B cell (primary cell): ENCODE data around the gene MAP3K14. TPM values are rescaled to one million over a fixed set of nuclear protein-coding genes. Genes with fewer than 3 reads are reported as not detected.

ENCODE experiments used
- ATAC-seq: fragments of 200-7000 bp; cut with Tn5 transposase; one replicate; pipeline ENCODE4 v1.10.0; 2021; ENCODE audit warnings: low read depth, mild to moderate bottlenecking, moderate number of reproducible peaks, moderate library complexity
- CTCF ChIA-PET: fragments of 350-600 bp; sonication (Branson Sonifier 250); formaldehyde crosslinking; loops from one replicate; lab custom pipeline; 2021; ENCODE audit warnings: antibody characterized with exemption, inconsistent platforms; lab: Charles Lee
- POLR2A ChIA-PET: fragments of 350-600 bp; sonication (Branson Sonifier 250); formaldehyde crosslinking; loops from one replicate; lab custom pipeline; 2021; ENCODE audit warnings: antibody characterized with exemption; lab: Charles Lee
- DNase-seq: peaks from one replicate; pipeline ENCODE4 v3.0.0; 2013
- H2AFZ ChIP-seq: 2 replicates; pipeline ENCODE4 v1.6.1; 2012; ENCODE audit warnings: mild to moderate bottlenecking, low read depth, low read length; ENCODE audit not compliant: insufficient read depth, poor library complexity, severe bottlenecking
- H3K27ac ChIP-seq, 2 donors: 1 replicate in 1 of 2; 2 replicates in 1 of 2; pipeline ENCODE4 v1.5.1; 2012 to 2013; ENCODE audit warnings: low read length in 2 of 2, mild to moderate bottlenecking in 2 of 2, moderate library complexity in 1 of 2
- H3K27me3 ChIP-seq, 4 experiments: fragments of 200-600 bp in 1 of 4; sonication (generic) in 1 of 4; replicated peaks in 1 of 4; 1 replicate in 2 of 4; 2 replicates in 2 of 4; pipeline versions ENCODE4 v1.6.1 to v1.7.0; 2013 to 2016; ENCODE audit warnings: low read length in 3 of 4, mild to moderate bottlenecking in 2 of 4, mixed read lengths in 1 of 4, moderate library complexity in 1 of 4; ENCODE audit not compliant: insufficient read depth in 4 of 4, control insufficient read depth in 3 of 4; ENCODE audit errors: control extremely low read depth in 1 of 4
- H3K36me3 ChIP-seq, 2 experiments: replicated peaks in 1 of 2; 1 replicate in 1 of 2; 2 replicates in 1 of 2; pipeline versions ENCODE4 v1.6.1 to v1.7.1; 2013; ENCODE audit warnings: low read length in 1 of 2; ENCODE audit not compliant: insufficient read depth in 2 of 2, control insufficient read depth in 1 of 2; ENCODE audit errors: control extremely low read depth in 1 of 2, extremely low read depth in 1 of 2
- H3K4me1 ChIP-seq, 2 donors: fragments of 200-600 bp in 1 of 2; sonication (generic) in 1 of 2; 1 replicate in 1 of 2; 2 replicates in 1 of 2; pipeline versions ENCODE4 v1.5.1 to v1.6.1; 2013 to 2017; ENCODE audit warnings: low read length in 2 of 2; ENCODE audit not compliant: control insufficient read depth in 2 of 2, insufficient read depth in 2 of 2
- H3K4me2 ChIP-seq: replicated peaks from 2 replicates; pipeline ENCODE3; 2012; ENCODE audit warnings: mild to moderate bottlenecking, low read depth, low read length; ENCODE audit not compliant: poor library complexity, severe bottlenecking
- H3K4me3 ChIP-seq, 5 experiments: fragments of 200-600 bp in 1 of 5; sonication (generic) in 1 of 5; 1 replicate in 3 of 5; 2 replicates in 2 of 5; pipeline versions ENCODE4 v1.5.1 to v1.7.0; 2011 to 2016; ENCODE audit warnings: low read length in 4 of 5, mild to moderate bottlenecking in 4 of 5, low read depth in 2 of 5, control low read depth in 1 of 5, moderate library complexity in 1 of 5; ENCODE audit not compliant: insufficient read depth in 1 of 5; ENCODE audit errors: control extremely low read depth in 1 of 5, extremely low read depth in 1 of 5
- H3K79me2 ChIP-seq: fragments of 200-600 bp; sonication (generic); one replicate; pipeline ENCODE4 v1.6.0; 2016; ENCODE audit warnings: low read length; ENCODE audit not compliant: control insufficient read depth, insufficient read depth
- H3K9ac ChIP-seq: fragments of 200-600 bp; sonication (generic); 2 replicates; pipeline ENCODE4 v1.6.1; 2017; ENCODE audit warnings: mild to moderate bottlenecking, low read length, moderate library complexity
- H3K9me3 ChIP-seq, 3 donors: one replicate each; pipeline versions ENCODE4 v1.6.1 to v1.7.1; 2013; ENCODE audit warnings: low read length in 2 of 3; ENCODE audit not compliant: control insufficient read depth in 2 of 3, insufficient read depth in 1 of 3; ENCODE audit errors: control extremely low read depth in 1 of 3
- H4K20me1 ChIP-seq: 2 replicates; pipeline ENCODE4 v1.6.0; 2012; ENCODE audit warnings: mild to moderate bottlenecking, low read length; ENCODE audit not compliant: insufficient read depth, control insufficient read depth, poor library complexity, severe bottlenecking
- H3K27ac Mint-ChIP-seq: one replicate; pipeline ENCODE4 v1.8.0; 2021; ENCODE audit warnings: mixed read lengths
- H3K27me3 Mint-ChIP-seq: one replicate; pipeline ENCODE4 v1.8.0; 2021; ENCODE audit warnings: mixed read lengths
- H3K4me1 Mint-ChIP-seq: one replicate; pipeline ENCODE4 v1.8.0; 2021; ENCODE audit warnings: mixed read lengths
- H3K4me3 Mint-ChIP-seq: one replicate; pipeline ENCODE4 v1.8.0; 2021; ENCODE audit warnings: mixed read lengths
- H3K9me3 Mint-ChIP-seq: one replicate; pipeline ENCODE4 v1.8.0; 2022; ENCODE audit warnings: mixed read lengths; ENCODE audit not compliant: insufficient read depth
- EZH2 ChIP-seq: IDR thresholded peaks from 2 replicates; pipeline ENCODE4 v1.6.1; 2012; ENCODE audit warnings: borderline replicate concordance, low read depth, mild to moderate bottlenecking, moderate library complexity, low read length; ENCODE audit not compliant: insufficient read depth, poor library complexity, severe bottlenecking
- WGBS: methylation state at CpG from one replicate; pipeline ENCODE4 v1.1.5; 2013; ENCODE audit warnings: missing lambda C conversion rate; ENCODE audit not compliant: insufficient coverage; 5-methylcytosine and 5-hydroxymethylcytosine counted together
- intact Hi-C: fragments of 100-400 bp; cut with micrococcal nuclease; formaldehyde crosslinking; loops from one replicate; pipeline ENCODE4 v1.10.0; 2022
- polyA plus RNA-seq: library from polyadenylated mRNA; depleted of rRNA; stranded (reverse); fragments of >200 nt; gene quantifications from 2 replicates; pipeline ENCODE4 v1.2.3, GENCODE V29; 2012
- total RNA-seq, 2 donors: library from RNA; stranded (reverse); fragments of 120-200 nt in 1 of 2; gene quantifications; 1 replicate in 1 of 2; 2 replicates in 1 of 2; pipeline versions ENCODE4 v1.2.3 to v1.2.4, GENCODE V29; 2013 to 2022
- TF ChIP-seq, protein P1 (sequence below): fragments of 200-600 bp; IDR thresholded peaks from one replicate; pipeline ENCODE4 v1.8.0; 2022; ENCODE audit warnings: antibody characterized with exemption, mild to moderate bottlenecking

The MAP3K14 gene
- total and polyA plus RNA-seq, 2 donors (not counting 1 experiment from before 2014, with no cell fraction given): 66.1 to 84.1 TPM

DNA sequence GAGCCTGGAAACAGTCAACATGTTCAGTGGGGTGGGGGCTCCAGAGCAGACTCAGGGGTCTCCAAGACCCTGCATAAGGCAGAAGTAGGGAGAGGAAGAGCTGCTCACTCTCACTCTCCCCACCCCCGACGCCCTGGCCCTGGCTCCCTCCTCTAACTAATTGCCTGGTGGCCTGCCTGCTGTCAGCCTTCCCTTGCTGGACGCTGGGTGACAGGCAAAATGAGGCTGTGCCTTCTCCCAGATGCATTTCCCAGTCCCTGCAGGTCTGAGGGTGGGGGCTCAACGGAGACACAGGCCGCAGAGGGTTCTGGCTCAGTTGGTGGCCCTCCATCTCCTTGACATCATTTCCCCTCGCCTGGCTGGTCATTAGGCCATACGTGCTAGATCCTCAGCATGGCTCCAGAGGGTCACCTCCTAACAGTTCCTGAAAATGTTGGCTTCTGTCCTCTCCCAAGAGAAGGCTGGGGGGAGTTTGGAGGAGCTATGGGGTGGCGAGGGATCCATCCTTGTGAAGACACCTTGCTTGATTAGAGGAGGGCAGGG is 93.8 kb downstream of the MAP3K14 start:
- H3K4me3 ChIP-seq: peak overlapping the region; percentile 62 to 96 (median 90)
- no peaks in the 10 kb centered on the region for H3K9me3 Mint-ChIP-seq
- peak overlapping the region; percentile 99 for H3K27ac Mint-ChIP-seq
- intact Hi-C loops: no loop called here
- ChIA-PET CTCF (interaction anchor here (0.8 to 15.7 kb wide), 7 partner anchors 16 to 171 kb away, joined by 3 to 737 read pairs (median 69); partner anchors contain the start of genes ACBD4, HEXIM1 and MAP3K14), POLR2A (interaction anchor here (0.6 to 6.0 kb wide), 6 partner anchors 9 to 187 kb away, joined by 4 to 149 read pairs (median 8); no protein-coding TSS in a partner anchor)
- no peak for DNase-seq
- H3K27ac ChIP-seq: peak overlapping the region; percentile 99 to 100
- no peak for TF ChIP-seq EZH2
- TF ChIP-seq, protein P1, sequence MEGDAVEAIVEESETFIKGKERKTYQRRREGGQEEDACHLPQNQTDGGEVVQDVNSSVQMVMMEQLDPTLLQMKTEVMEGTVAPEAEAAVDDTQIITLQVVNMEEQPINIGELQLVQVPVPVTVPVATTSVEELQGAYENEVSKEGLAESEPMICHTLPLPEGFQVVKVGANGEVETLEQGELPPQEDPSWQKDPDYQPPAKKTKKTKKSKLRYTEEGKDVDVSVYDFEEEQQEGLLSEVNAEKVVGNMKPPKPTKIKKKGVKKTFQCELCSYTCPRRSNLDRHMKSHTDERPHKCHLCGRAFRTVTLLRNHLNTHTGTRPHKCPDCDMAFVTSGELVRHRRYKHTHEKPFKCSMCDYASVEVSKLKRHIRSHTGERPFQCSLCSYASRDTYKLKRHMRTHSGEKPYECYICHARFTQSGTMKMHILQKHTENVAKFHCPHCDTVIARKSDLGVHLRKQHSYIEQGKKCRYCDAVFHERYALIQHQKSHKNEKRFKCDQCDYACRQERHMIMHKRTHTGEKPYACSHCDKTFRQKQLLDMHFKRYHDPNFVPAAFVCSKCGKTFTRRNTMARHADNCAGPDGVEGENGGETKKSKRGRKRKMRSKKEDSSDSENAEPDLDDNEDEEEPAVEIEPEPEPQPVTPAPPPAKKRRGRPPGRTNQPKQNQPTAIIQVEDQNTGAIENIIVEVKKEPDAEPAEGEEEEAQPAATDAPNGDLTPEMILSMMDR: no peak
- H3K4me1 ChIP-seq: peaks cover 54 to 76% of the 10 kb centered on the region in 2 donors
- no peaks in the 10 kb centered on the region for H3K9me3 ChIP-seq
- H4K20me1 ChIP-seq: no peaks in the 10 kb centered on the region
- peak overlapping the region; percentile 92 for H3K4me2 ChIP-seq
- H2AFZ ChIP-seq: no peak overlapping the region
- peak overlapping the region; percentile 100 for H3K4me3 Mint-ChIP-seq
- no peaks in the 10 kb centered on the region for H3K27me3 ChIP-seq
- H3K27me3 Mint-ChIP-seq: no peaks in the 10 kb centered on the region
- no peak for ATAC-seq
- peaks cover 63% of the 10 kb centered on the region for H3K79me2 ChIP-seq
- H3K9ac ChIP-seq: peak overlapping the region; percentile 97
- 6% methylated on average over 6 of the region's 8 CpGs for WGBS
- H3K36me3 ChIP-seq: peaks cover 0 to 8% of the 10 kb centered on the region in 2 experiments
- H3K4me1 Mint-ChIP-seq: peaks cover 72% of the 10 kb centered on the region
